ENCODE measurements around the gene GP1BA.

DNA sequence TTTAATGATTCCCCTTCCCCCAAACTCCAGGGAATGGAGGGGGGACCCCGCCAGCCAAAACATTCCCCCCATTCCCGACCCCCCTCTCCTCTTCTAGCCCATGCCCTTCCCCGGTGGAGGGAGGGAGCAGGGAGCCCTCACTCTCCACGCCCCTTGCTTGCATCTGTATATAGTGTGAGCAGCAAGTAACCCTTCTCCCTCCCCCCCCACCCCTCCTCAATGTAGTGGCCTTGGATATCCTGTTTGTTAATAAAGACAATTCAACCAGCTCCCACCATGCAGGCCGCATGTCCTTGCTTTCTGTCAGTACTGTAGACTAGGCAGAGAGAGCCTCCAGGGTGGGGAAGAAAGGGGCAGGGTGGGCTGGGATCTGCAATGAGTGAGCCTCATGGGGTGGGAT, 34.3 kb upstream of the GP1BA start:
- TF ChIP-seq, protein P1, sequence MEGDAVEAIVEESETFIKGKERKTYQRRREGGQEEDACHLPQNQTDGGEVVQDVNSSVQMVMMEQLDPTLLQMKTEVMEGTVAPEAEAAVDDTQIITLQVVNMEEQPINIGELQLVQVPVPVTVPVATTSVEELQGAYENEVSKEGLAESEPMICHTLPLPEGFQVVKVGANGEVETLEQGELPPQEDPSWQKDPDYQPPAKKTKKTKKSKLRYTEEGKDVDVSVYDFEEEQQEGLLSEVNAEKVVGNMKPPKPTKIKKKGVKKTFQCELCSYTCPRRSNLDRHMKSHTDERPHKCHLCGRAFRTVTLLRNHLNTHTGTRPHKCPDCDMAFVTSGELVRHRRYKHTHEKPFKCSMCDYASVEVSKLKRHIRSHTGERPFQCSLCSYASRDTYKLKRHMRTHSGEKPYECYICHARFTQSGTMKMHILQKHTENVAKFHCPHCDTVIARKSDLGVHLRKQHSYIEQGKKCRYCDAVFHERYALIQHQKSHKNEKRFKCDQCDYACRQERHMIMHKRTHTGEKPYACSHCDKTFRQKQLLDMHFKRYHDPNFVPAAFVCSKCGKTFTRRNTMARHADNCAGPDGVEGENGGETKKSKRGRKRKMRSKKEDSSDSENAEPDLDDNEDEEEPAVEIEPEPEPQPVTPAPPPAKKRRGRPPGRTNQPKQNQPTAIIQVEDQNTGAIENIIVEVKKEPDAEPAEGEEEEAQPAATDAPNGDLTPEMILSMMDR (IDR thresholded peaks at IDR 0.05) = no peak
- TF ChIP-seq POLR2A (IDR thresholded peaks at IDR 0.05) (no peak), POLR2AphosphoS5 (IDR thresholded peaks at IDR 0.05) (no peak)

Data from prostate gland (tissue), 2 donors.